ENCODE data around the gene MAP3K5.
A peak's percentile ranks its signal among the peaks of the same experiment; 100 is the strongest.
"Not testable (repeated sequence)": the region's sequence is repeated elsewhere in the genome, so short reads cannot be mapped to it uniquely, and the experiment has no call there.

The MAP3K5 gene

GRCh38 chr6:136792410-136793262 is at the start of gene MAP3K5:
TSS of gene MAP3K5 (minus strand) at chr6:136792477. CDS start at chr6:136792157, 320 bp downstream.
- peaks cover 5% of the 10 kb centered on the region for H3K4me1 ChIP-seq (ENCODE audit: control insufficient read depth, insufficient read depth, low read length)
- peak within 1 kb of the TSS; percentile 87 for H3K9ac ChIP-seq (ENCODE audit: low read length)
- peak within 1 kb of the TSS; percentile 78 for H3K4me3 ChIP-seq (ENCODE audit: low read length)
- peak within 1 kb of the TSS; percentile 87 for H3K27ac ChIP-seq (ENCODE audit: low read depth, low read length)
- no peaks in the 10 kb centered on the region for H3K27me3 ChIP-seq (ENCODE audit: control insufficient read depth, insufficient read depth, low read length)
- H3K36me3 ChIP-seq (ENCODE audit: control insufficient read depth, insufficient read depth, low read length) = no peaks in the 10 kb centered on the region

GRCh38 chr6:136840276-136841001 is 48.2 kb upstream of the MAP3K5 start:
- no peak overlapping the region for H3K4me3 ChIP-seq (ENCODE audit: low read length)
- H3K9ac ChIP-seq (ENCODE audit: low read length) = no peak overlapping the region
- H3K4me1 ChIP-seq (ENCODE audit: control insufficient read depth, insufficient read depth, low read length) = no peaks in the 10 kb centered on the region
- H3K36me3 ChIP-seq (ENCODE audit: control insufficient read depth, insufficient read depth, low read length) = no peaks in the 10 kb centered on the region
- H3K27ac ChIP-seq (ENCODE audit: low read depth, low read length) = no peak overlapping the region
- H3K27me3 ChIP-seq (ENCODE audit: control insufficient read depth, insufficient read depth, low read length) = no peaks in the 10 kb centered on the region

GRCh38 chr6:136831873-136832562 is 39.7 kb upstream of the MAP3K5 start:
- Histone ChIP-seq H3K4me3 (ENCODE audit: low read length) (no peak overlapping the region), H3K36me3 (ENCODE audit: control insufficient read depth, insufficient read depth, low read length) (no peaks in the 10 kb centered on the region), H3K9ac (ENCODE audit: low read length) (no peak overlapping the region), H3K27ac (ENCODE audit: low read depth, low read length) (no peak overlapping the region), H3K27me3 (ENCODE audit: control insufficient read depth, insufficient read depth, low read length) (no peaks in the 10 kb centered on the region), H3K4me1 (ENCODE audit: control insufficient read depth, insufficient read depth, low read length) (no peaks in the 10 kb centered on the region)

- H3K4me3 ChIP-seq (ENCODE audit: low read length) = no peak overlapping the region
- H3K27ac ChIP-seq (ENCODE audit: low read depth, low read length) = no peak overlapping the region
- no peaks in the 10 kb centered on the region for H3K36me3 ChIP-seq (ENCODE audit: control insufficient read depth, insufficient read depth, low read length)
- H3K4me1 ChIP-seq (ENCODE audit: control insufficient read depth, insufficient read depth, low read length) = peaks cover 4% of the 10 kb centered on the region
- H3K27me3 ChIP-seq (ENCODE audit: control insufficient read depth, insufficient read depth, low read length) = no peaks in the 10 kb centered on the region
- H3K9ac ChIP-seq (ENCODE audit: low read length) = no peak overlapping the region
Observed at GRCh38 chr6:136826216-136826615, 33.9 kb upstream of the MAP3K5 start.

GRCh38 chr6:136823128-136823660 is 30.9 kb upstream of the MAP3K5 start:
- Histone ChIP-seq H3K9ac (ENCODE audit: low read length) (peak overlapping the region; percentile 74), H3K27ac (ENCODE audit: low read depth, low read length) (peak overlapping the region; percentile 93), H3K27me3 (ENCODE audit: control insufficient read depth, insufficient read depth, low read length) (no peaks in the 10 kb centered on the region), H3K4me3 (ENCODE audit: low read length) (peak overlapping the region; percentile 95), H3K36me3 (ENCODE audit: control insufficient read depth, insufficient read depth, low read length) (no peaks in the 10 kb centered on the region), H3K4me1 (ENCODE audit: control insufficient read depth, insufficient read depth, low read length) (peaks cover 4% of the 10 kb centered on the region)

GRCh38 chr6:136822376-136823127 is 30.3 kb upstream of the MAP3K5 start, which contains the start of gene PEX7:
TSS of gene PEX7 (plus strand) at chr6:136822592. CDS start at chr6:136822666, 74 bp downstream.
- Histone ChIP-seq H3K4me3 (ENCODE audit: low read length) (peak within 1 kb of the TSS; percentile 95), H3K9ac (ENCODE audit: low read length) (peak within 1 kb of the TSS; percentile 74), H3K4me1 (ENCODE audit: control insufficient read depth, insufficient read depth, low read length) (peaks cover 4% of the 10 kb centered on the region), H3K27me3 (ENCODE audit: control insufficient read depth, insufficient read depth, low read length) (no peaks in the 10 kb centered on the region), H3K27ac (ENCODE audit: low read depth, low read length) (peak within 1 kb of the TSS; percentile 93), H3K36me3 (ENCODE audit: control insufficient read depth, insufficient read depth, low read length) (no peaks in the 10 kb centered on the region)

- Histone ChIP-seq H3K27me3 (ENCODE audit: control insufficient read depth, insufficient read depth, low read length) (no peaks in the 10 kb centered on the region), H3K36me3 (ENCODE audit: control insufficient read depth, insufficient read depth, low read length) (no peaks in the 10 kb centered on the region), H3K27ac (ENCODE audit: low read depth, low read length) (peak overlapping the region; percentile 93), H3K4me3 (ENCODE audit: low read length) (peak overlapping the region; percentile 95), H3K4me1 (ENCODE audit: control insufficient read depth, insufficient read depth, low read length) (peaks cover 4% of the 10 kb centered on the region), H3K9ac (ENCODE audit: low read length) (peak overlapping the region; percentile 61)
Observed at GRCh38 chr6:136822046-136822375, 29.7 kb upstream of the MAP3K5 start.

- no peak overlapping the region for H3K4me3 ChIP-seq (ENCODE audit: low read length)
- no peaks in the 10 kb centered on the region for H3K36me3 ChIP-seq (ENCODE audit: control insufficient read depth, insufficient read depth, low read length)
- H3K27ac ChIP-seq (ENCODE audit: low read depth, low read length) = no peak overlapping the region
- no peaks in the 10 kb centered on the region for H3K27me3 ChIP-seq (ENCODE audit: control insufficient read depth, insufficient read depth, low read length)
- H3K9ac ChIP-seq (ENCODE audit: low read length) = no peak overlapping the region
- peaks cover 4% of the 10 kb centered on the region for H3K4me1 ChIP-seq (ENCODE audit: control insufficient read depth, insufficient read depth, low read length)
Observed at GRCh38 chr6:136820561-136820960, 28.3 kb upstream of the MAP3K5 start.

- Histone ChIP-seq H3K27ac (ENCODE audit: low read depth, low read length) (no peak overlapping the region), H3K9ac (ENCODE audit: low read length) (no peak overlapping the region), H3K4me3 (ENCODE audit: low read length) (no peak overlapping the region), H3K36me3 (ENCODE audit: control insufficient read depth, insufficient read depth, low read length) (no peaks in the 10 kb centered on the region), H3K27me3 (ENCODE audit: control insufficient read depth, insufficient read depth, low read length) (no peaks in the 10 kb centered on the region), H3K4me1 (ENCODE audit: control insufficient read depth, insufficient read depth, low read length) (peaks cover 1% of the 10 kb centered on the region)
Observed at GRCh38 chr6:136816656-136817055, 24.4 kb upstream of the MAP3K5 start.

GRCh38 chr6:136815608-136816007 is 23.3 kb upstream of the MAP3K5 start:
- not testable (repeated sequence) for H3K9ac ChIP-seq (ENCODE audit: low read length)

GRCh38 chr6:136812174-136812573 is 19.9 kb upstream of the MAP3K5 start:
- Histone ChIP-seq H3K4me3 (ENCODE audit: low read length) (no peak overlapping the region), H3K27ac (ENCODE audit: low read depth, low read length) (no peak overlapping the region), H3K27me3 (ENCODE audit: control insufficient read depth, insufficient read depth, low read length) (no peaks in the 10 kb centered on the region), H3K36me3 (ENCODE audit: control insufficient read depth, insufficient read depth, low read length) (no peaks in the 10 kb centered on the region), H3K9ac (ENCODE audit: low read length) (no peak overlapping the region), H3K4me1 (ENCODE audit: control insufficient read depth, insufficient read depth, low read length) (no peaks in the 10 kb centered on the region)

More at GRCh38 chr6:136815608-136816007, 23.3 kb upstream of the MAP3K5 start:
- not testable (repeated sequence) for H3K4me3 ChIP-seq (ENCODE audit: low read length); H3K27ac ChIP-seq (ENCODE audit: low read depth, low read length); H3K27me3 ChIP-seq (ENCODE audit: control insufficient read depth, insufficient read depth, low read length); H3K4me1 ChIP-seq (ENCODE audit: control insufficient read depth, insufficient read depth, low read length); H3K36me3 ChIP-seq (ENCODE audit: control insufficient read depth, insufficient read depth, low read length)
